GM12872 (cell line): Measurements from ENCODE around the gene RYR3.

Experiments
- CTCF ChIP-seq: IDR thresholded peaks from 3 replicates; pipeline ENCODE4 v1.5.1; 2011; ENCODE audit warnings: low read depth, mild to moderate bottlenecking, low read length, moderate library complexity; ENCODE audit not compliant: insufficient read depth

Gene RYR3

GRCh38 chr15:33808720-33809457, 498.1 kb downstream of the RYR3 start:
- TF ChIP-seq CTCF, result no peak

DNA sequence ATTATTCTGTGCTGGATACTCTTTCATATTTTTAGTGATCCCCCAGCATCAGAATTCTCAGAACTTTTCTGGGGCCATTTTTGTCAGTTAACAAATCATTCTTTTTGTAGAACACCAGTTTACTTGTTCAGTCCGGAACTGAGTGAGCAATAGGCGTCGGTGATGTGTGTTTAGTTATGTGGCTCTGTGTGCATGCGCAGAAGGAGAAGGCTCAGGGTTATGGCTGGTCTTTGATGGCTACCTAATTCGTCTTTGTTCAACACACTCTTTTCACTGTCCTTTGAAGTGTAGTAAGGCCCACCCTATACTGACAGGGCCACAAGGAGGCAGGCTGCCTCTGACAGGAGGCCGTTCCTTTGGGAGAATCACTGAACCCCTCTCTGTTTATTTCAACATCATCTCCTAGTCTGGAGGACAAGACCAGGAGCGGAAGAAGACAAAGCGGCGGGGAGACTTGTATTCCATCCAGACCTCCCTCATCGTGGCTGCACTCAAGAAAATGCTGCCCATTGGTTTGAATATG, 499.4 kb downstream of the RYR3 start:
- TF ChIP-seq CTCF, result no peak

- TF ChIP-seq CTCF, result no peak
These were observed 500.0 kb downstream of the RYR3 start for GRCh38 chr15:33810806-33811205.

DNA sequence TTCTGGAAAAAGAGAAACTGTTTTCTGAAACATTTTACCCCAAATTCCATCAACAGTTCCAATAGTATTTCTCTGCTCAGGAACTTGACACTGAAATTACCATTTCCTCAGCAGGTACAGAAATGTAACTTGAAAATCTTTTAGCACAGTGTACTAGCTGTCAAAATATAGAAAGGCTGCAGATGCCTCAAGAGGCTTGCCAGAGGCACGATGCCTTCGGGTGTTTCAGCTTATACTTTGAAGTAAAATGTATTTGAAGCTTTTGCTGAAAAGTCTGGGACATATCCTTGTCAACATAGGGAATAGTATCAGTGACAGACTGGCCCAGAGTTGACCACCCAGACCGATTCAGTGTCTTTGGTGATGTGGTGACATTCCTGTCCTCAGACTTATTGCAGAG, 503.1 kb downstream of the RYR3 start:
- TF ChIP-seq CTCF, result no peak

DNA sequence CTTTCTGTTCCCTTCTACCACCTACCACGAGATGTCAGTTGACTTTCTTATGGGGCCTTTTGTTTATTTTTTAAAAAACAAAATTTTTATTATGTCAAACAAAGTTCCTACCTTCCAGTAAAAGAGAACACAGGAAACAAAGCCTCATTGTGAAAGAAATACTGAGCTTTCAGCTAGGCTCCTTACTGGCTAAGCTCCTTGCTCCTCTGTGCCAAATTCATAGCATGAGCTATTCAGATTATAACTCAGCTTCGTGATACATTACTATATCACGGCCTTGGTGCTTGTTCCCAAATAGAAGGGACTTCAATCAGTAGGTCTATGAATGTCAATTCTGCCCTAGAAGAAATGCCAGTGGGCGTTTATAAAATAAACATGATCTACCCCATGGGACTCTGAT, 511.7 kb downstream of the RYR3 start:
- TF ChIP-seq CTCF, result no peak

- TF ChIP-seq CTCF, result no peak
These were observed 512.4 kb downstream of the RYR3 start for GRCh38 chr15:33823119-33823518.

GRCh38 chr15:33825453-33825852, 514.7 kb downstream of the RYR3 start:
- no peak for TF ChIP-seq CTCF
